Stimulated activated CD8-positive, alpha-beta memory T cell treated with anti-CD3 and anti-CD28 coated beads, Interleukin-2, amount 100 ng/mL, for 1 hour (primary cell): Measurements from ENCODE around the gene FSIP1.

Experiments used
- DNase-seq, 2 donors: peaks; one replicate each; pipeline ENCODE4 v3.0.0-alpha.2; 2020; ENCODE audit warnings: low read depth in 2 of 2

FSIP1 gene

DNA sequence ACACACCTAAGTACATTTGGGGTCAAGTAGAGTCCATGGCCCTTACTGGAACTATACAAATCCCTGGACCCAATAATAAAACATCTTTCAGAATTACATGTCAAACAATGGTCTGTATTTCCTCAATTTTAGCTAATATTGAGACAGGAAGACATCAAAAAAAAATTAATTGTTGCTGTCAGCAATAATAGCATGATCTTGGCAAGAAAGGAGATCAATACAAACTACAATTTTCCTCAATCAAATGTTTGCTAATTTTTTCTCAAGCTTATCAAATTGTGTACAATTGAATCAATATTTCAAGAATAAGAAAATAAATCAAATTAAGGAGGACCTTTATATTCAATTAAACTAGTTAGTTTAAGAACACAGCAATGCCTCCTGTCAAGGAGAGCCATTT is 62.6 kb downstream of the FSIP1 start:
- no peak for DNase-seq

- DNase-seq: no peak
These were observed 63.5 kb downstream of the FSIP1 start for GRCh38 chr15:39719109-39719508.

DNA sequence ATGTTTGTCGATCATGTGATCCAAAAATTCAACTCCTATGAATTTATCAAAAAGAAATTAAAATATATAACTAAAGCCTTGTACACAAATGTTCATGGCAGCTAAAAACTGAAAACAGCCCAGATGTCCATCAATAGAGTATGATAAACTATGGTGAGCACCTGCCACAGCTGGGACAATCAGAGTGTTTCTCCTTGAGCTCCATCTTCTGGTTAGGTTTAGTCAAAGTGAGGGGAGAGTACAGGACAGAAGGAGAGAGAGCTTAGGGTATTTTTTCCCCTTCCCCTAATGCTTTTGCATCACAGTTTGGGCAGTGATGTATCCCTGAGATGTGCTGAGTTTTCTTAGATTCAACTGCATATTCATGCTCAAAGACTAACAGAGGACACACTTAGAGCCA is 65.5 kb downstream of the FSIP1 start:
- DNase-seq: no peak

DNA sequence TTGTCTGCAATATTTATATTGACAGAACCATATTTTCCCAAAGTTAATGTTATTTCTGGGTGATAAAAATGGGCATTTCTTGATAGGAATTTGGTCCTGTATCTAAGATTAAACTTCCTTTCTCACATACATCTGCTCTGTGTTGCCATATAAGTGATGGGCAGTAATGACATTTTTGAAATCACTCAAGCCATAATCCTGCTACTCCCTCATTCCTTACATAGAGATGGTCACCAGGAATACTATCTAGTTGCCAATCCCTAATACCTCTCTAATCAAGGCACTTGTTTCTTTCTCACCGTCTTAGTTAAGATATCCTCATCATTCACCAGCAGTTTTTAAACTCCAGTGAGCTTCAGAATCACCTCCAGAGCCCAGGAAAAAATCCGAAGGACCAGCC is 68.4 kb downstream of the FSIP1 start:
- DNase-seq: no peak

GRCh38 chr15:39713846-39714245 is 68.8 kb downstream of the FSIP1 start:
- DNase-seq: no peak

- DNase-seq: no peak
These were observed 72.0 kb downstream of the FSIP1 start for GRCh38 chr15:39710681-39711080.

- DNase-seq: no peak
These were observed 72.7 kb downstream of the FSIP1 start for GRCh38 chr15:39709941-39710340.

DNA sequence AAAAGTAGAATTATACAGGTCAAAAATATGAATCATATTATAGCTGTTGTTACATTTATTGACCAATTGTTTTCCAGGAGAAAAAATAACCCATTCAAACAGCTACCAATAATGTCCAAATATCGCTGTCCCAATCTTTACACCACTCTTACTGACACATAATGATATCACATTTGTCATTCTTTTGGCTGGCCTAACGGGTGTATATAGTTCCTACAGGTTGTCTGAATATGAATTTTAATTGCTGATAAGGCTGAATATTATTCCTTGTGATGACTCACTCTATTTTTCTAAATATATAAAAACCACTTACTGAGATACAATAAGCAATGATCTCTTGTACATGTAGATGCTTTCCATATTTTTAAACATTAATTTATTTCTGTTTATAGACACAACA is 76.4 kb downstream of the FSIP1 start:
- DNase-seq: no peak

GRCh38 chr15:39704689-39705088 is 78.0 kb downstream of the FSIP1 start:
- DNase-seq: no peak

- no peak for DNase-seq
These were observed 78.4 kb downstream of the FSIP1 start for GRCh38 chr15:39704235-39704634.

- DNase-seq: no peak
These were observed 80.7 kb downstream of the FSIP1 start for GRCh38 chr15:39701988-39702387.

DNA sequence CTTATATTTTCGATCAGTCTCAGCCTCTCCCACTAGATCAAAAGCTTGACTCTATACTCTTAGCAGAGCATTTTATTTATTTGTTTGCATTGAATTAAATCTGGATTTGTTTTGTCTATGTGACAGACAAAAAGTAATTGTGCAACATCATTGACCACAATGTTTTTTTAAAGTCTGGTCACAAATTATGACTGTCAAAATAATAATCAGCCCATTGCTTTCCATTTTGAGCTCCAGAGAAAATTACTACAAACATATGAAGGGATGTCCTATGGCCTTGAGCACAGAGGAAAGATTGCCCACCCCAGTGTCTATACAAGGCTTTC is 82.3 kb downstream of the FSIP1 start:
- no peak for DNase-seq

GRCh38 chr15:39699516-39700374 is 82.9 kb downstream of the FSIP1 start:
- DNase-seq: no peak

DNA sequence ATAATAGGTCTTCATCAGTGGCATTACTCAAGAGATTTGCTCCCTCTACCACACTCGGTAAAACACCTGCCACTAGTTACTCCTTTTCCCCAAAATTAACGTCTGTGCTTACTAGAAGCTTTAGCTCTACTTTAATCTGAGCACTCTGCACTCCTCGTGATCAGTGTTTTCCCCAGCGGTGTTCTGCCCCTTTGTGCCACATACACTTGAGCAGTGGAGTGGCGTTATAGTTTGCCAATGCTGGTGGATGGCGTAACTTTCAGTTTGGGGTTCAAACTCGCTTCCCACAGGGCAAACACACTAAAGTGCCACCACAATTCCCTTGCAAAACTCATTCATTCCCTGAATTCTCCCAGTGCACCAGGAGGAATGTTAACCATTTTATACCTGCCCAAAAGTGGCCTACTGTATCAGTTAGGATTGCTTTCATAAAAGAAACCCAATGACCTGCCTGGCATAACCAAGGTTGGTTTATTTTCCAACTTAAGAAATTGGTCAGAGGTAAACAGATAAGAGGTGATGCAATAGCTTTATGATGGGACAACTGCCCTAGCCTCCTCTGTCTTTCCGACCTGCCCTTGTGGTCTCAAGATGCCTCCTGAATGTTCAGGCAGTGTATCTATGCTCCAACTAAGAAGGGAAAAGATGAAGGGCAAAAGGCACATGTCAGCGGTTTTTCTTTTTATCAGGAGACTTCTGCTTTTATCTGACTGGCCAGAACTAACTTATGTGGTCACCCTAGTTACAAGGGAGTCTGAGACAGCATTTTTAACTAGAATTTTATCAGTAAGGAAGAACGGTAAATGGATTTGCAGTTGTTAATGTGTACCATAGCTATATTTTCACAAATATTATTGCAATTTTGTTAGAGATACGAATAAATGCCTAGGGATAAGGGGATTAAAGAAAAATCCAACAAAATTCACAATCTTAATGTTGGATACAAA is 83.9 kb downstream of the FSIP1 start:
- DNase-seq: no peak

- DNase-seq: no peak
These were observed 85.1 kb downstream of the FSIP1 start for GRCh38 chr15:39697509-39697908.

DNA sequence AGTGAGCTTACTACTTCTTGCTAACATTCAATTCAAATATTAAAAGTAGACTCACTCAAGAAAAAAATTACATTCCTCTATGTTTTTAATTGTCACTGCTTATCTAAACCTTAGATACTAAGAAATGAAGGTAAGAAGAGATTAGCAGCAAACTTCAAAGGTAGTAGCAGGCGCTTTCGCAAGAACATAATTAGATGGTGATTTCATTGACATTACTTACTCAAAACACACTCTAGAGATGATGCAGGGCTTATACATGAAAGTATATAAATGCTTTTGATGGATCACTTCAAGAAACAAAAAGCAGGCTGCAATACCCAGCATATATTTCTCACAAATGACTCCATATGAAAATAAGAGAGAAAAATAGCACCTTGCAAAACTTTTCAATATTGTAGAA is 86.8 kb downstream of the FSIP1 start:
- DNase-seq: no peak

GRCh38 chr15:39692356-39693327 is 90.0 kb downstream of the FSIP1 start:
- DNase-seq: no peak

GRCh38 chr15:39690881-39691634 is 91.6 kb downstream of the FSIP1 start:
- DNase-seq: no peak

- DNase-seq: no peak
These were observed 94.7 kb downstream of the FSIP1 start for GRCh38 chr15:39687965-39688364.

DNA sequence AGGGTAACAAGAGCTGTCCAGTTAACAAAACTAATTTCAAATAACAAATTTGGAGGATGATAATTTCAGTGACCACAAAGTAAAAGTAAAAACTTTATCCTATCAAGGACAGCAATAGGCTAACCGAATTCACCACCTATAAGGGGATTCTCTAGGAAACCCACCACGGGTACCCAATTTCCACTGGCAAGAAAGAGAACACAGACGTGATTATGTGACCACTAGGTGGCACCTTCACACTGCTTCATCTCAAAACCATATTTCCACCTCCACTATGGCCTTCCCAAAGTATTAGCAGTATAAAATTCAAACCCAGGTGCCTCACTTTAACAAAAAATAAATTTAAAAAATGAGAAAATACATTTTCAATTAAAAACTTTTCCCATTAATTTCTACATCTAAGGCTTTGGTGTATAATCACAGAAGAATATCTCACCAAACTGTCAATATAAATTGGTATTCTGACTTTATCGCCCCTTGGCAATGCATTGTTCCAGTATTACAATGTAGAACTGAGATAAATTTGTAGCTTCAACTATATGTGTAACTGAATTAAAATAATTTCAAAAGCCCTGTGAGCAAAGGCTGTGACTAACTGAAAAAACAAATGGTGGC is 96.5 kb downstream of the FSIP1 start:
- DNase-seq: no peak

- DNase-seq: no peak
These were observed 97.3 kb downstream of the FSIP1 start for GRCh38 chr15:39685367-39685766.
